Endothelial cell of umbilical vein (primary cell): ENCODE data around the gene CCDC28A. TPM values are rescaled to one million over a fixed set of nuclear protein-coding genes. Genes with fewer than 3 reads are reported as not detected.

Experiments
- BruUV-seq: library from RNA; stranded (reverse); fragments of 400-500 nt; replicated peaks from 2 replicates; lab custom pipeline; 2021; lab: Mats Ljungman, UMichigan
- CTCF ChIA-PET: fragments of 300-600, 350-600 bp; sonication (Branson Sonifier 250); formaldehyde crosslinking; loops from one replicate; lab custom pipeline; 2021; ENCODE audit warnings: antibody characterized with exemption, inconsistent platforms; lab: Charles Lee
- POLR2A ChIA-PET: fragments of 300-600, 350-600 bp; sonication (Branson Sonifier 250); formaldehyde crosslinking; loops from one replicate; lab custom pipeline; 2021; ENCODE audit warnings: antibody characterized with exemption, inconsistent platforms; lab: Charles Lee
- DNase-seq: peaks from one replicate; pipeline ENCODE4 v3.0.0-alpha.2; 2011; ENCODE audit warnings: low read depth, low spot score
- FAIRE-seq: peaks from 2 replicates; lab custom pipeline; 2011; peaks lifted over from hg19 to GRCh38; lab: Jason Lieb, UNC
- H2AFZ ChIP-seq: 2 replicates; pipeline ENCODE4 v1.6.0; 2012; ENCODE audit warnings: low read depth, low read length, control low read depth, inconsistent platforms
- H3K27ac ChIP-seq: 2 replicates; pipeline ENCODE4 v1.5.1; 2011; ENCODE audit warnings: low read depth, mild to moderate bottlenecking, control low read depth, low read length, moderate library complexity; ENCODE audit not compliant: insufficient read depth
- H3K27me3 ChIP-seq, 2 experiments: 2 replicates each; pipeline versions ENCODE4 v1.6.0 to v1.6.1; 2011; ENCODE audit warnings: low read length in 2 of 2, mixed read lengths in 1 of 2; ENCODE audit not compliant: control insufficient read depth in 2 of 2, insufficient read depth in 2 of 2
- H3K36me3 ChIP-seq, 2 experiments: 2 replicates in 1 of 2; 3 replicates in 1 of 2; pipeline ENCODE4 v1.5.1; 2011; ENCODE audit warnings: low read length in 2 of 2, mild to moderate bottlenecking in 1 of 2, moderate library complexity in 1 of 2; ENCODE audit not compliant: control insufficient read depth in 2 of 2, insufficient read depth in 2 of 2; ENCODE audit errors: extremely low read depth in 1 of 2
- H3K4me1 ChIP-seq: 3 replicates; pipeline ENCODE4 v1.5.1; 2011; ENCODE audit warnings: mild to moderate bottlenecking, low read length; ENCODE audit not compliant: control insufficient read depth, insufficient read depth; ENCODE audit errors: extremely low read depth
- H3K4me2 ChIP-seq: 2 replicates; pipeline ENCODE4 v1.6.1; 2011; ENCODE audit warnings: low read length, control low read depth, mixed read lengths; ENCODE audit not compliant: insufficient read depth
- H3K4me3 ChIP-seq, 3 experiments: fragments of 200-600 bp in 1 of 3; sonication (generic), shearing (Covaris generic) in 1 of 3; replicated peaks in 1 of 3; 2 replicates each; pipeline ENCODE4 v1.5.1; 2011 to 2016; ENCODE audit warnings: control low read depth in 3 of 3, low read length in 3 of 3, mild to moderate bottlenecking in 2 of 3, inconsistent platforms in 1 of 3, low read depth in 1 of 3, moderate library complexity in 1 of 3; ENCODE audit not compliant: insufficient read depth in 1 of 3
- H3K79me2 ChIP-seq: 2 replicates; pipeline ENCODE4 v1.6.0; 2012; ENCODE audit warnings: low read length, inconsistent platforms; ENCODE audit not compliant: control insufficient read depth, insufficient read depth
- H3K9ac ChIP-seq: replicated peaks from 2 replicates; pipeline ENCODE3; 2011; ENCODE audit warnings: low read length, control low read depth; ENCODE audit not compliant: insufficient read depth; ENCODE audit errors: extremely low read depth
- H3K9me1 ChIP-seq: replicated peaks from 3 replicates; pipeline ENCODE4 v1.6.0; 2011; ENCODE audit warnings: mild to moderate bottlenecking, low read length; ENCODE audit not compliant: control insufficient read depth, insufficient read depth; ENCODE audit errors: extremely low read depth
- H3K9me3 ChIP-seq: replicated peaks from 2 replicates; pipeline ENCODE4 v1.5.1; 2012; ENCODE audit warnings: low read length, inconsistent platforms; ENCODE audit not compliant: control insufficient read depth, insufficient read depth
- H4K20me1 ChIP-seq: replicated peaks from 2 replicates; pipeline ENCODE3; 2011; ENCODE audit warnings: mild to moderate bottlenecking, low read length; ENCODE audit not compliant: control insufficient read depth, insufficient read depth; ENCODE audit errors: extremely low read depth
- CTCF ChIP-seq, 2 donors: IDR thresholded peaks; 1 replicate in 1 of 2; 2 replicates in 1 of 2; pipeline ENCODE4 v1.5.1; 2011; ENCODE audit warnings: low read length in 2 of 2, mild to moderate bottlenecking in 2 of 2, moderate library complexity in 2 of 2, control low read depth in 1 of 2, inconsistent platforms in 1 of 2, low read depth in 1 of 2; ENCODE audit not compliant: insufficient read depth in 1 of 2; ENCODE audit errors: extremely low read depth in 1 of 2
- EZH2 ChIP-seq: IDR thresholded peaks from 2 replicates; pipeline ENCODE4 v1.6.1; 2012; ENCODE audit warnings: borderline replicate concordance, low read depth, mild to moderate bottlenecking, moderate library complexity, low read length, inconsistent platforms; ENCODE audit not compliant: severe bottlenecking
- FOS ChIP-seq: IDR thresholded peaks from 2 replicates; pipeline ENCODE4 v1.6.1; 2011; ENCODE audit warnings: mild to moderate bottlenecking, low read length, moderate library complexity, borderline replicate concordance; ENCODE audit not compliant: insufficient read depth
- GATA2 ChIP-seq: IDR thresholded peaks from 2 replicates; pipeline ENCODE4 v1.7.0; 2011; ENCODE audit warnings: low read depth, mild to moderate bottlenecking, moderate library complexity, mixed read lengths, low read length; ENCODE audit not compliant: insufficient read length, insufficient read depth
- JUN ChIP-seq: IDR thresholded peaks from 2 replicates; pipeline ENCODE4 v1.6.1; 2011; ENCODE audit warnings: borderline replicate concordance, low read depth; ENCODE audit not compliant: insufficient read length, insufficient read depth
- MYC ChIP-seq: IDR thresholded peaks from one replicate; pipeline ENCODE4 v1.6.1; 2011; ENCODE audit warnings: mild to moderate bottlenecking, low read depth, low read length
- POLR2A ChIP-seq: IDR thresholded peaks from 2 replicates; pipeline ENCODE4 v1.6.1; 2012; ENCODE audit warnings: low read depth, mild to moderate bottlenecking, control low read depth, low read length
- POLR2AphosphoS5 ChIP-seq: IDR thresholded peaks from 2 replicates; pipeline ENCODE4 v1.6.1; 2012; ENCODE audit warnings: low read depth, mild to moderate bottlenecking, control low read depth, low read length, moderate library complexity; ENCODE audit not compliant: insufficient read depth
- dilution Hi-C: fragments of 300-500 bp; cut with MboI; formaldehyde crosslinking; loops from one replicate; pipeline ENCODE4 v1.15.0; 2019; ENCODE audit warnings: low sequenced_read_pairs; ENCODE audit not compliant: extremely low pct_ligation_motif_present
- intact Hi-C: fragments of 100-400 bp; cut with micrococcal nuclease; formaldehyde crosslinking; loops from one replicate; pipeline ENCODE4 v1.10.0; 2022
- polyA plus RNA-seq, 4 experiments: library from polyadenylated mRNA; depleted of rRNA in 3 of 4; stranded (reverse) in 3 of 4; unstranded in 1 of 4; fragments of >200 nt; gene quantifications; 2 replicates each; pipeline versions ENCODE4 v1.2.1 to v1.2.3, GENCODE V29; 2011 to 2012; ENCODE audit warnings: missing spikeins in 1 of 4
- total RNA-seq: library from RNA; stranded (reverse); gene quantifications from 2 replicates; pipeline ENCODE4 v1.2.3, GENCODE V29; 2021
- TF ChIP-seq, protein P1 (sequence below): IDR thresholded peaks from 2 replicates; pipeline ENCODE4 v1.6.1; 2011; ENCODE audit not compliant: insufficient read depth, insufficient read length

CCDC28A gene
- total and polyA plus RNA-seq, 2 donors (not counting 3 experiments of a cell fraction or from before 2014, with no cell fraction given), result 11.1 to 12.8 TPM

- no peaks in the 10 kb centered on the region for H3K36me3 ChIP-seq
- H4K20me1 ChIP-seq, result no peaks in the 10 kb centered on the region
- FAIRE-seq, result no peak
- peaks cover 13% of the 10 kb centered on the region for H3K4me1 ChIP-seq
- ChIA-PET CTCF (interaction anchor here (1.7 kb wide), 1 partner anchor 42 kb away, joined by 3 read pairs; no protein-coding TSS in a partner anchor), POLR2A (no interaction called here)
- DNase-seq, result no peak
- no peak for TF ChIP-seq FOS
- no peak for TF ChIP-seq JUN
- TF ChIP-seq POLR2A, result no peak
- no peak for TF ChIP-seq MYC
- TF ChIP-seq, protein P1, sequence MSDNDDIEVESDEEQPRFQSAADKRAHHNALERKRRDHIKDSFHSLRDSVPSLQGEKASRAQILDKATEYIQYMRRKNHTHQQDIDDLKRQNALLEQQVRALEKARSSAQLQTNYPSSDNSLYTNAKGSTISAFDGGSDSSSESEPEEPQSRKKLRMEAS, result no peak
- no peak for TF ChIP-seq GATA2
- TF ChIP-seq CTCF (IDR thresholded peaks at IDR 0.05; ENCODE audit: extremely low read depth in 1 of 2, insufficient read depth in 1 of 2, low read depth in 1 of 2, low read length in 2 of 2), result no peak
- no peak for TF ChIP-seq POLR2AphosphoS5
- TF ChIP-seq EZH2, result no peak
- peak overlapping the region; percentile 95 for H3K9ac ChIP-seq
- H3K79me2 ChIP-seq, result no peaks in the 10 kb centered on the region
- no peak overlapping the region for H3K27ac ChIP-seq
- dilution Hi-C loops, result no loop called here
- no peaks in the 10 kb centered on the region for H3K27me3 ChIP-seq
- no peak overlapping the region for H2AFZ ChIP-seq
- no TSS peak for BruUV-seq
- intact Hi-C loops, result loop anchor here (5.0 kb wide), 2 partner anchors 362 to 667 kb away; partner anchors contain the start of gene PERP
- no peaks in the 10 kb centered on the region for H3K9me3 ChIP-seq
- peak overlapping the region; percentile 91 for H3K4me2 ChIP-seq
- H3K9me1 ChIP-seq, result no peaks in the 10 kb centered on the region
- H3K4me3 ChIP-seq, result peak overlapping the region in 2 of 3 experiments; percentile 61 to 84
These were observed 801 bp downstream of the CCDC28A start for GRCh38 chr6:138774370-138774769.
